Stomach (tissue), 4 donors: ENCODE results near the gene CD79B.

ENCODE experiments used
- CTCF ChIP-seq, 7 experiments: fragments of 450-650 bp in 4 of 7; fragments of 200-600 bp in 3 of 7; sonication (generic) in 3 of 7; IDR thresholded peaks; one replicate each; pipeline ENCODE4 v1.5.1; 2016 to 2019; ENCODE audit warnings: antibody characterized with exemption in 7 of 7, control low read depth in 2 of 7, mild to moderate bottlenecking in 1 of 7
- POLR2A ChIP-seq, 4 donors: fragments of 450-650 bp; IDR thresholded peaks; one replicate each; pipeline ENCODE4 v1.6.1; 2016; ENCODE audit warnings: antibody characterized with exemption in 4 of 4, control low read depth in 2 of 4, mild to moderate bottlenecking in 1 of 4, moderate library complexity in 1 of 4

- TF ChIP-seq CTCF (IDR thresholded peaks at IDR 0.05) (no peak), POLR2A (IDR thresholded peaks at IDR 0.05) (no peak)
Measured at GRCh38 chr17:63976702-63977101, 44.6 kb upstream of the CD79B start.
